Measurements from ENCODE around the gene PDCD1LG2.

GRCh38 chr9:5580650-5581049 is 70.3 kb downstream of the PDCD1LG2 start:
- TF ChIP-seq CTCF (conservative IDR thresholded peaks at IDR 0.05 in 1 of 2, IDR thresholded peaks at IDR 0.05 in 1 of 2; ENCODE audit: extremely low read depth in 1 of 2, insufficient read depth in 1 of 2, low read depth in 1 of 2, low read length in 2 of 2) (no peak), EZH2 (IDR thresholded peaks at IDR 0.05; ENCODE audit: borderline replicate concordance, low read length) (no peak)
